Measurements from ENCODE around the gene TRABD. TPM values are rescaled to one million over a fixed set of nuclear protein-coding genes. Genes with fewer than 3 reads are reported as not detected.

TRABD gene
- total RNA-seq, 4 donors from 2014 or later: 39.3 to 55.1 (median 45.8) TPM

DNA sequence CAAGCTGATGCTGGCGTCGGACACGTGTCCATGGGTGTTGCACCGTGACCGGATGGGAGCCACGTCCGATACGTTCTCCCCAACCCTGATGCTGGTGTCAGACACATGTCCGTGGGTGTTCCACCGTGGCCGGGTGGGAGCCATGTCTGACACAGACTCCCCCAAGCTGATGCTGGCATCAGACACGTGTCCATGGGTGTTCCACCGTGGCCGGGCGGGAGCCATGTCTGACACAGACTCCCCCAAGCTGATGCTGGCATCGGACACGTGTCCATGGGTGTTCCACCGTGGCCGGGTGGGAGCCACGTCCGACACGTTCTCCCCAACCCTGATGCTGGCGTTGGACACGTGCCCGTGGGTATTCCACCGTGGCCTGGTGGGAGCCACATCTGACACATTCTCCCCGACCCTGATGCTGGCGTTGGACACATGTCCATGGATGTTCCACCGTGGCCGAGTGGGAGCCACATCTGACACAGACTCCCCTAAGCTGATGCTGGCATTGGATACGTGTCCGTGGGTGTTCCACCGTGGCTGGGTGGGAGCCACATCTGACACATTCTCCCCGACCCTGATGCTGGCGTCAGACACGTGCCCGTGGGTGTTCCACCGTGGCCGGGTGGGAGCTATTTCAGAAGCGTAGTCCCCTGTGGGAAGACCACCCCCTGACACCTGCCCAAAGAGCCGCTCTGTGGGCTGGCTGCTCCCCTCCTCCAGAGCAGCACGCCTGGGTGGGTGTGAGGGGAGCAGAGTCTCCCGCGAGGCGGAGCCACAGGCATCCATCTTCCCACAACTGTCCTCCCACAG, 35.1 kb downstream of the TRABD start:
- no peak overlapping the region for H3K27ac ChIP-seq
- H3K4me3 ChIP-seq: no peak overlapping the region
- no peaks in the 10 kb centered on the region for H3K27me3 ChIP-seq
- TF ChIP-seq POLR2A (IDR thresholded peaks at IDR 0.05): no peak
- TF ChIP-seq CTCF (IDR thresholded peaks at IDR 0.05): no peak
- WGBS, 2 donors: 90 to 94% methylated on average over 10 to 14 of the region's 45 CpGs
- no peaks in the 10 kb centered on the region for H3K9me3 ChIP-seq
- H3K36me3 ChIP-seq: peaks cover 66 to 98% (median 70%) of the 10 kb centered on the region in 3 donors
- intact Hi-C loops (cut with DNase I): no loop called here
- DNase-seq: no peak
- peaks cover 0 to 11% (median 4%) of the 10 kb centered on the region in 3 donors for H3K4me1 ChIP-seq

DNA sequence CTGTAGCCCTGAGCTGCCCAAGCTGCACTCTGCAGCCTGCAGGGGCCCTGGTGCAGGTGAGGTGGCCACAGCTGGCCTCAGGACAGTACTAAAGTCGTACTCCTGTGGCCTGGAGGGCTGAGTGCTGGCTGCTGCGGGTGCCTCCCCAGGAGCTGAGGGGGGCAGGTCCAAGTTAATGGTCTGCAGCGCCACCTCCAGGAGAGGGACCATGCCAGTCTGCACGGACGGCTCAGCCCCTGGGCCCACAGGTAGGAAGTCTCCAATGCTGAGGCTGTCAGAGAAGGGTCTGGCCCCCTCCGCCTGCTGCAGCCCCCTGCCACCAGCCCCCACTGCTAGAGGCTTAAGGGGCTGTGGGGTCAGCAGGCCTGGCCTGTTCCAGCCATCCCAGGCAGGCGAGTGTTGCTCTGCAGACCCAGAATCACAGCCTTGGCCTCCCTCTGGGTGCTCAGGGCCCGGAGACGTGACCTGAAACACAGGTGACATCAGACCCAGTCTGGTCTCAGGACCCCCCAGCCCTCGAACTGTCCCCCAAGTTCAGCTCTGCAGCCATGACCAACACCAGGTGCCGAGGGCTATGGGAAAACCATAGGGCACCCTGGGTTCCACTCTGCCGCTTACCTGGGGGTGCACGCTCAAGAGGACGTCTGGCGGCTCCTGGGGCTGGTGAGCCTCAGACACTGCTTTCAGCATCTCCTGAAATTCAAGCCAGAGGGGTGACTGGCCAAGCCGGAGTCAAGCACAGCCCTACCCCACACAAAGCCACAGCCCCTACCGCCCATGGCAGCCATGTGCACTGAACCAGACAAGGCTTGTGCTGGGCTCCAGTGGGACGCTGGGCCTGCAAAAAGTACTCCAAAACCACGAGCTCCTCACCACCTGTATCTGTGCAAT, 35.9 kb downstream of the TRABD start:
- H3K27me3 ChIP-seq: no peaks in the 10 kb centered on the region
- H3K9me3 ChIP-seq: no peaks in the 10 kb centered on the region
- H3K27ac ChIP-seq: no peak overlapping the region
- H3K36me3 ChIP-seq: peaks cover 58 to 98% (median 70%) of the 10 kb centered on the region in 3 donors
- no peak overlapping the region for H3K4me3 ChIP-seq
- DNase-seq: no peak
- TF ChIP-seq POLR2A (IDR thresholded peaks at IDR 0.05): no peak
- TF ChIP-seq CTCF (IDR thresholded peaks at IDR 0.05): no peak
- peaks cover 0 to 11% (median 4%) of the 10 kb centered on the region in 3 donors for H3K4me1 ChIP-seq
- intact Hi-C loops (cut with DNase I): no loop called here
- 67 to 94% methylated on average over 3 of the region's 19 CpGs for WGBS, 2 donors

GRCh38 chr22:50222508-50222907, 36.8 kb downstream of the TRABD start:
- no peak for DNase-seq
- intact Hi-C loops (cut with DNase I): no loop called here

GRCh38 chr22:50224071-50224470, 38.4 kb downstream of the TRABD start:
- WGBS, 2 donors: 92 to 94% methylated on average over 11 to 16 of the region's 16 CpGs
- H3K9me3 ChIP-seq: no peaks in the 10 kb centered on the region
- H3K4me1 ChIP-seq: peaks cover 0 to 9% (median 4%) of the 10 kb centered on the region in 3 donors
- intact Hi-C loops (cut with DNase I): no loop called here
- no peak for DNase-seq
- TF ChIP-seq CTCF (IDR thresholded peaks at IDR 0.05): no peak
- H3K36me3 ChIP-seq: peaks cover 47 to 98% (median 61%) of the 10 kb centered on the region in 3 donors
- no peak overlapping the region for H3K4me3 ChIP-seq
- H3K27me3 ChIP-seq: no peaks in the 10 kb centered on the region
- no peak overlapping the region for H3K27ac ChIP-seq

More at GRCh38 chr22:50222508-50222907, 36.8 kb downstream of the TRABD start:
- Histone ChIP-seq H3K36me3 (peaks cover 55 to 98% (median 67%) of the 10 kb centered on the region in 3 donors), H3K4me1 (peaks cover 0 to 11% (median 4%) of the 10 kb centered on the region in 3 donors), H3K27me3 (no peaks in the 10 kb centered on the region), H3K27ac (no peak overlapping the region), H3K4me3 (no peak overlapping the region), H3K9me3 (no peaks in the 10 kb centered on the region)
- 84 to 100% methylated on average over 1 to 4 of the region's 8 CpGs for WGBS, 2 donors
- no peak for TF ChIP-seq CTCF (IDR thresholded peaks at IDR 0.05)
- no peak for TF ChIP-seq POLR2A (IDR thresholded peaks at IDR 0.05)

All from esophagus squamous epithelium (tissue), 5 donors.